Smooth muscle cell (in vitro differentiated cells): ENCODE measurements around the gene SHC3. TPM values are rescaled to one million over a fixed set of nuclear protein-coding genes. Genes with fewer than 3 reads are reported as not detected.
"Not testable (repeated sequence)": the region's sequence is repeated elsewhere in the genome, so short reads cannot be mapped to it uniquely, and the experiment has no call there.

Experiments used
- DNase-seq: peaks from one replicate; lab custom pipeline; 2025; ENCODE audit not compliant: unreplicated experiment; lab: John Stamatoyannopoulos, UW
- H2AFZ ChIP-seq: fragments of 200-600 bp; sonication (generic); 2 replicates; pipeline ENCODE4 v1.6.0; 2016; ENCODE audit warnings: antibody characterized with exemption, low read depth, mild to moderate bottlenecking
- H3F3A ChIP-seq: fragments of 200-600 bp; sonication (generic); 2 replicates; pipeline ENCODE4 v1.6.0; 2017; ENCODE audit warnings: antibody characterized with exemption, low read depth
- H3K27ac ChIP-seq: fragments of 200-600 bp; sonication (generic); 2 replicates; pipeline ENCODE4 v1.5.1; 2016; ENCODE audit warnings: low read depth, mild to moderate bottlenecking
- H3K27me3 ChIP-seq: fragments of 200-600 bp; sonication (generic); 2 replicates; pipeline ENCODE4 v1.6.1; 2016; ENCODE audit warnings: low read depth, mild to moderate bottlenecking
- H3K36me3 ChIP-seq: fragments of 200-600 bp; sonication (generic); 2 replicates; pipeline ENCODE4 v1.5.1; 2016; ENCODE audit warnings: low read depth
- H3K4me1 ChIP-seq: fragments of 200-600 bp; sonication (generic); 2 replicates; pipeline ENCODE4 v1.5.1; 2016; ENCODE audit warnings: low read depth
- H3K4me2 ChIP-seq: fragments of 200-600 bp; sonication (generic); 2 replicates; pipeline ENCODE4 v1.6.0; 2016; ENCODE audit warnings: mild to moderate bottlenecking
- H3K4me3 ChIP-seq: fragments of 200-600 bp; sonication (generic); 2 replicates; pipeline ENCODE4 v1.5.1; 2016; ENCODE audit warnings: mild to moderate bottlenecking
- H3K79me2 ChIP-seq: fragments of 200-600 bp; sonication (generic); 2 replicates; pipeline ENCODE4 v1.6.0; 2016; ENCODE audit warnings: low read depth, mild to moderate bottlenecking
- H3K9ac ChIP-seq: fragments of 200-600 bp; sonication (generic); 2 replicates; pipeline ENCODE4 v1.6.0; 2016; ENCODE audit warnings: low read depth
- H3K9me3 ChIP-seq: fragments of 200-600 bp; sonication (generic); replicated peaks from 2 replicates; pipeline ENCODE4 v1.5.1; 2016; ENCODE audit warnings: low read depth
- H4K20me1 ChIP-seq: fragments of 200-600 bp; sonication (generic); 2 replicates; pipeline ENCODE4 v1.6.0; 2016; ENCODE audit warnings: low read depth
- WGBS: methylation state at CpG from one replicate; pipeline ENCODE4 v1.1.7; 2016; ENCODE audit warnings: low lambda C conversion rate; 5-methylcytosine and 5-hydroxymethylcytosine counted together
- polyA plus RNA-seq: library from polyadenylated mRNA; unstranded; fragments of >200 nt; fragmentation: Nextera tagmentation; extraction: Ambion mirVana; gene quantifications from 2 replicates; pipeline ENCODE4 v1.2.1, GENCODE V29; 2016
- total RNA-seq: library from RNA; depleted of rRNA; stranded (reverse); fragments of >200 nt; gene quantifications from 2 replicates; pipeline ENCODE4 v1.2.3, GENCODE V29; 2014
- TF ChIP-seq, protein P1 (sequence below): fragments of 200-600 bp; sonication (generic); IDR thresholded peaks from 2 replicates; pipeline ENCODE4 v1.5.1; 2017; ENCODE audit warnings: borderline replicate concordance, mild to moderate bottlenecking, antibody characterized with exemption; ENCODE audit not compliant: insufficient read depth, poor library complexity, severe bottlenecking

Gene SHC3
- total and polyA plus RNA-seq, 2 experiments from 2014 or later, result 0.38 to 0.67 TPM

DNA sequence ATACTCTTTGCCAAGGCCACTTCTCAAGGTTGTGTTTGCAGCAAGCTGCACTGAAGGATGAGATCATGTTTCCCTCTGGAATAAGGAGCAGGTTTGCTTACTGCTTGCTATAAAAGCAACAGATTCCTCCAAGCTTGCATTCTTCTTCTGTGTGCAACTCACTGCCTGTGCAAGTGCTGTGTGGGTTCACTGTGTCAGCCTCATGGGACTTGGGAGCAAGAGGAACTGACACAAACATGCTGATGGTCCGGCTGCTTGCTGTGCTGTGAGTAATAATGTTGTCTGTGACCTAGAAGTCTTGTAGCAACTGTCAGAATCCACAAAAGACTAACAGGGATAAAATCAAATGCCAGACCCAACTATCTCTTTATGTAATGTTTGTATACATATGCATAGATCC lies 33.6 kb upstream of the SHC3 start:
- TF ChIP-seq, protein P1, sequence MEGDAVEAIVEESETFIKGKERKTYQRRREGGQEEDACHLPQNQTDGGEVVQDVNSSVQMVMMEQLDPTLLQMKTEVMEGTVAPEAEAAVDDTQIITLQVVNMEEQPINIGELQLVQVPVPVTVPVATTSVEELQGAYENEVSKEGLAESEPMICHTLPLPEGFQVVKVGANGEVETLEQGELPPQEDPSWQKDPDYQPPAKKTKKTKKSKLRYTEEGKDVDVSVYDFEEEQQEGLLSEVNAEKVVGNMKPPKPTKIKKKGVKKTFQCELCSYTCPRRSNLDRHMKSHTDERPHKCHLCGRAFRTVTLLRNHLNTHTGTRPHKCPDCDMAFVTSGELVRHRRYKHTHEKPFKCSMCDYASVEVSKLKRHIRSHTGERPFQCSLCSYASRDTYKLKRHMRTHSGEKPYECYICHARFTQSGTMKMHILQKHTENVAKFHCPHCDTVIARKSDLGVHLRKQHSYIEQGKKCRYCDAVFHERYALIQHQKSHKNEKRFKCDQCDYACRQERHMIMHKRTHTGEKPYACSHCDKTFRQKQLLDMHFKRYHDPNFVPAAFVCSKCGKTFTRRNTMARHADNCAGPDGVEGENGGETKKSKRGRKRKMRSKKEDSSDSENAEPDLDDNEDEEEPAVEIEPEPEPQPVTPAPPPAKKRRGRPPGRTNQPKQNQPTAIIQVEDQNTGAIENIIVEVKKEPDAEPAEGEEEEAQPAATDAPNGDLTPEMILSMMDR, result no peak

GRCh38 chr9:89209311-89209710 lies 30.7 kb upstream of the SHC3 start:
- H3K79me2 ChIP-seq, H3K36me3 ChIP-seq, H3K9ac ChIP-seq, H2AFZ ChIP-seq, H3K27ac ChIP-seq, H3K27me3 ChIP-seq, H3K4me3 ChIP-seq, H3K4me1 ChIP-seq, H3F3A ChIP-seq, H3K9me3 ChIP-seq, H3K4me2 ChIP-seq, DNase-seq, H4K20me1 ChIP-seq: not testable (repeated sequence)
- 97% methylated on average over 21 of the region's 21 CpGs for WGBS

More for the DNA sequence above, 33.6 kb upstream of the SHC3 start:
- Histone ChIP-seq H4K20me1 (no peaks in the 10 kb centered on the region), H3K4me2 (no peak overlapping the region), H3K27ac (no peak overlapping the region), H3K4me1 (no peaks in the 10 kb centered on the region), H3K36me3 (no peaks in the 10 kb centered on the region), H3K4me3 (no peak overlapping the region), H3F3A (no peaks in the 10 kb centered on the region), H3K9ac (no peak overlapping the region), H3K9me3 (no peaks in the 10 kb centered on the region), H3K27me3 (no peaks in the 10 kb centered on the region), H2AFZ (no peak overlapping the region), H3K79me2 (no peaks in the 10 kb centered on the region)
- no peak for DNase-seq
- 96% methylated on average over 1 of the region's 1 CpG for WGBS

GRCh38 chr9:89207026-89207425 lies 28.4 kb upstream of the SHC3 start:
- H3K27me3 ChIP-seq, result no peaks in the 10 kb centered on the region
- H3K27ac ChIP-seq, result no peak overlapping the region
- no peak for DNase-seq
- H3K4me2 ChIP-seq, result no peak overlapping the region
- H3K9ac ChIP-seq, result no peak overlapping the region
- no peak overlapping the region for H2AFZ ChIP-seq
- 91% methylated on average over 4 of the region's 4 CpGs for WGBS
- H3K36me3 ChIP-seq, result no peaks in the 10 kb centered on the region
- no peaks in the 10 kb centered on the region for H3K79me2 ChIP-seq
- TF ChIP-seq, protein P1, result no peak
- H3K4me1 ChIP-seq, result no peaks in the 10 kb centered on the region
- H4K20me1 ChIP-seq, result no peaks in the 10 kb centered on the region
- no peak overlapping the region for H3K4me3 ChIP-seq
- H3F3A ChIP-seq, result no peaks in the 10 kb centered on the region
- no peaks in the 10 kb centered on the region for H3K9me3 ChIP-seq

DNA sequence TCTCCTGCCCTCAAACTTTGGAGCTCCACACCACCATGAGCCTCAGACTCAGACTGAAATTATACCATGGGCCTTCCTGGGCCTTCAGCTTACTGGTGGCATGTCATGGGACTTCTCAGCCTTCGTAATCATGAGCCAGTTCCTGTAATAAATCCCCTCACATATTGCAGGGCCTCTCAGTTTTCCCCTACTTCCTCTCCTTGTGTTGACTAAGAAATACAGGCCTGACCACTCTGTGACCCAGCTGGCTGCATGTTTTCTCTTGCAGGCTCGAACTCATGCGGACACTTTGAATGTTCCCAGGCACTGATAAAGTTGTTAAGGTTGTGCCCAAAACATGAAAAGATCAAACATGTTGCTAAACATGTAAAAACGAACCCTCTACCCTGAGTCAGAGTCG lies 26.2 kb upstream of the SHC3 start:
- no peaks in the 10 kb centered on the region for H3K36me3 ChIP-seq
- no peak overlapping the region for H3K9ac ChIP-seq
- H3K4me3 ChIP-seq, result no peak overlapping the region
- no peak overlapping the region for H2AFZ ChIP-seq
- no peak overlapping the region for H3K4me2 ChIP-seq
- no peaks in the 10 kb centered on the region for H3K4me1 ChIP-seq
- H4K20me1 ChIP-seq, result no peaks in the 10 kb centered on the region
- H3K9me3 ChIP-seq, result no peaks in the 10 kb centered on the region
- no peaks in the 10 kb centered on the region for H3K79me2 ChIP-seq
- WGBS, result 83% methylated on average over 5 of the region's 5 CpGs
- no peaks in the 10 kb centered on the region for H3F3A ChIP-seq
- no peak for DNase-seq
- TF ChIP-seq, protein P1, result no peak
- no peak overlapping the region for H3K27ac ChIP-seq
- no peaks in the 10 kb centered on the region for H3K27me3 ChIP-seq
